Endometrium (tissue), 2 donors: ENCODE measurements around the gene TSEN34.
"Not testable (repeated sequence)": the region's sequence is repeated elsewhere in the genome, so short reads cannot be mapped to it uniquely, and the experiment has no call there.

ENCODE experiments used
- FAIRE-seq: peaks from 2 replicates; lab custom pipeline; 2012; peaks lifted over from hg19 to GRCh38; lab: Jason Lieb, UNC
- donor health status: control.
- donor health status: control.

The TSEN34 gene

GRCh38 chr19:54188215-54188871 is 2.8 kb upstream of the TSEN34 start:
- FAIRE-seq, result no peak

GRCh38 chr19:54189145-54189734 is 1.9 kb upstream of the TSEN34 start, which contains the start of gene MBOAT7:
Gene MBOAT7 (minus strand): TSS chr19:54189580. CDS start chr19:54188508, 1,072 bp downstream.
- FAIRE-seq, result no peak

DNA sequence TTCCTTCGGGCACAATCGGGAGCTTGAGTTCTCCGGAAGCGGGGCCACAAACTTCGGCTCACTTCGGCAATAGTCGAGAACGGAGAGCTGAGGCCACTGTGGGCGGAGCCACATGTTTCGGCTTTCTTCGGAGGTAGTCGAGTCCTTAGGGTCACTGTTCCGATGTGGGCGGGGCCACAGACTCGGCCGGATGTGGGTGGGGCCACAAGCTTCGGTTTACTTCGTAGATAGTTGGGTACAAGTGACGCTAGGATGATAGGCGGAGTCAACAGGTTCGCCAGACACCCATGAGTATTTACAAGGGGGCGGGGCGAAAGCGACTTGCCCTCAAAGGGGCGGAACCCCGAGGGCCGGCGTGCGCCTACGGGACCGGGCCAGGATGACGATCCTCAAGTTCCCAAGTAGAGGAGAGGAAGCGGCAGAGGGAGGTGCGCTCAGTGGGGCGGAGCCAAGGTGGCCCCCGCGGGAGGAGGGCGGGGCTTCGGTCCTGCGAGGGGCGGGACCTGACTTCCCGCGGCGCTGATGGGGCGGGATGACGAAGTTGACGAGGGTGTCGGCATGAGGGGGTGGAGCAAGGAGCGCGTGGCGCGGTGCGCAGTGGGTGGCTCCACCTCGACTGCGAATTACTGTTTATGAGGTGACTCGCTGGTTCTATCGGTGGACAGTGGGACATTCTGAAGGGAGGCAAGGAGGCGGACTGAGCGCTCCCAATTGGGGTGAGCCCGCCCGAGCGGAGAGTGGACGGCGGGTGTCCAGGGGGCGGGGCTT is 1.2 kb upstream of the TSEN34 start:
- peak; percentile 100 for FAIRE-seq

GRCh38 chr19:54190503-54191010 is 551 bp upstream of the TSEN34 start:
- peak; percentile 99 for FAIRE-seq

- no peak for FAIRE-seq
These were observed 824 bp downstream of the TSEN34 start for GRCh38 chr19:54191811-54192453.

DNA sequence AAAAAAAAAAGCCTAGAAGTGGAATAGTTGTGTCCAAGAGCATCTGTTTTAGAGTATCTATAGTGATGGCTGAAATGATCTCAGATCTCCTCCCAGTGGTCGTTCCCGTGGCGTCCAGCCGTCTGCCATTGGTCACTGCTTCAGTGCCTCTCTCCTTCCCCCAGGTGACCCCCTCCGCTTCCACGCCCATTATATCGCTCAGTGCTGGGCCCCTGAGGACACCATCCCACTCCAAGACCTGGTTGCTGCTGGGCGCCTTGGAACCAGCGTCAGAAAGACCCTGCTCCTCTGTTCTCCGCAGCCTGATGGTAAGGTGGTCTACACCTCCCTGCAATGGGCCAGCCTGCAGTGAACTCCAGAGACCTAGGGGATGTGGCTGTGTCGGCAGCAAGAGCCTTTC is 1.9 kb downstream of the TSEN34 start:
- FAIRE-seq, result no peak

DNA sequence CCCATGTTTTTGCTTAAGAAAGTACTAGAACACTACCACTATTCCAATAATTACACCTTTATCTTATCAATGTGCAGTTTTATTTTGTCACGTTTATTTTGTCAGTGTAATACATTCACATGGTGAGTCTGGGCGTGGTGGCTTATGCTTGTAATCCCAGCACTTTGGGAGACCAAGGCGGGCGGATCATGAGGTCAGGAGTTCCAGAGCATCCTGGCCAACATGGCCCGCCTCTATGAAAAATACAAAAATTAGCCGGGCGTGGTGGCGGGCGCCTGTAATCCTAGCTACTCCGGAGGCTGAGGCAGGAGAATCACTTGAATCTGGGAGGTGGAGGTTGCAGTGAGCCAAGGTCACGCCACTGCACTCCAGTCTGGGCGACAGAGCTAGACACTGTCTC is 3.4 kb downstream of the TSEN34 start:
- not testable (repeated sequence) for FAIRE-seq

GRCh38 chr19:54196536-54196935 is 5.4 kb downstream of the TSEN34 start:
- FAIRE-seq, result no peak

DNA sequence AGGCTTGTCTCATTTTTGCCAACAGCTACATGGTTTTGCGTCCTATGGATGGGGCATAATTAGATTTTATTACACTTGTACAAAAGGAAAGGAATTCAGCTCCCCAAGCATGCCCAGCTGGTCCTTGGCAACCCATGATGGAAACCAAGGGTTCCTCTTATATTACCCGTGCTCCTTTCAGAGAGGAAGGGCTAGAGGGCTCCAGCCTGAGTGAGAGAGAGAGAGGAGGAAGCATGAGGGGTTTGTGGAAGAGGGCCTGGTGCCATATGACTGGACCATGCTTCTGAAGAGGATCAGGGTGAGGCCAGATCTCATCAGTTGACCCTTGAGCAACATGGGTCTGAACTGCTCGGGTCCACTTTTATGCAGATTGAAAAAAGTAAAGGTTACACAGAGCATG is 6.0 kb downstream of the TSEN34 start:
- no peak for FAIRE-seq

DNA sequence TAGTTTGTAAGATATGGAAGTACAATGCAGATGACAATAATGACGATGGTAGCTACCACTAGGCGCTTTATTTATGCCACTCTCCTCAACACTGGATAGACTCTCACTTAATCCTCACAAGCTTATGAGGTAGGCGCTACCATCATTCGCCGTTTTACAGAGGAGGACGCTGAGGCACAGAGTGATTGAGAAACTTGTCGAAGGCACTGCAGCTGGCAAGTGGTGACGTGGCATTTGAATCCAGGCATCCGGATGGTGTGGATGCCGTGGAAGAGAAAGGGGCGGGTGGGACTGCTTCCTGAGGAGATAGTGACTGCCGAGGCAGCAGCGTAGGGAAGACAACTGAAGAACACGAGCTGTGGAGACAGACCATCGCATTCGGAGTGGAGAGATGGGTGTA is 8.3 kb downstream of the TSEN34 start:
- FAIRE-seq, result no peak

DNA sequence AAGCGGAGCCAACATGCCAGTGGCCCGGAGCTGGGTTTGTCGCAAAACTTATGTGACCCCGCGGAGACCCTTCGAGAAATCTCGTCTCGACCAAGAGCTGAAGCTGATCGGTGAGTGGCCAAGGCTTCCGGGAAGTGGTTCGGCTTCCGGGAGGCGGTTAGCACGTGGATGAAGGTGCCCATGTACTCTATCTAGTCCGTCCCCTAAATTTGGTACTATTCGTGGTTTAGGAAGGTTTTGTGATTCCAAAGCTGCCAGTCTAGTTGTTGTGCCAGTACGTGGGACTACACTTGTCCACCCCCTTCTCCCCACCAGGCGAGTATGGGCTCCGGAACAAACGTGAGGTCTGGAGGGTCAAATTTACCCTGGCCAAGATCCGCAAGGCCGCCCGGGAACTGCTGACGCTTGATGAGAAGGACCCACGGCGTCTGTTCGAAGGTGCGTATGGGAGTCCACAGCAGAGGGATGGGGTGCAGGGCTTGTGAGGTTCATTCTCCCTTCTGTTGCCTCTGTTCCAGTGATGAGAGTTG is 10.1 kb downstream of the TSEN34 start:
- no peak for FAIRE-seq

- no peak for FAIRE-seq
These were observed 10.9 kb downstream of the TSEN34 start for GRCh38 chr19:54201980-54202379.

GRCh38 chr19:54203151-54203611 is 12.1 kb downstream of the TSEN34 start:
- no peak for FAIRE-seq

DNA sequence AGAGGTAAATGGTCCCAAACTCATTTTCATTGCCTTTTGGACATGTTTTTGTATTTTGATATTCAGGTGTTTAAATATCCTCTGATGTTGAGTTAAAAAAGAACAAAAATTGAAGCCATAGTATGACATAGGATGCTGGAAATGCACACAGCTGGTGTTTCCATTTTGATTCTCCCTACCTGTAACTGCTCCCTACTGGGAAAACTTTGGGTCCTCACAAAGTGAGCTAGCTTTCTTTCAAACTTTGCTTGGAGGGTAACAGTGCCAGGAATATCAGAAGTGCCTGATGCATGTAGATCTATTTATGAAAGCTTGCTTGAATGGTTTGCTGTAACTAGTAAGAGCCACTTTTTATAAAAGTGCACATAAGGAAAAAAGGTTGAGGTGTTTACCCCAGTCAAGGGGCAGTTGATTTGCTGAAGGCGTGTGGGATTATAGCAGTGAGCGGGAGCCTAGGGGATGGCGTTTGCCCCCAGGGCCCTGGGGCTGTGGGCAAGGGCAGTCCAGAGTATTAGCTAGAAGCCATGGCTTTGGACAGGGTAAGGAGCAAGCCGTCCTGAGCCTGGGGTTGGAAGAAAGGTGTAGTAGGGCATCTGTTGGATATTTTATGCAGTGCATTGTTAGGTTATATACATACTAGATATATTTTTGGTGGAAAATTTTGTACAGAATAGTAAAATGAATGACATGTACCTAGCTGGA is 13.8 kb downstream of the TSEN34 start:
- FAIRE-seq, result no peak

GRCh38 chr19:54206030-54206830 is 15.1 kb downstream of the TSEN34 start:
- no peak for FAIRE-seq

DNA sequence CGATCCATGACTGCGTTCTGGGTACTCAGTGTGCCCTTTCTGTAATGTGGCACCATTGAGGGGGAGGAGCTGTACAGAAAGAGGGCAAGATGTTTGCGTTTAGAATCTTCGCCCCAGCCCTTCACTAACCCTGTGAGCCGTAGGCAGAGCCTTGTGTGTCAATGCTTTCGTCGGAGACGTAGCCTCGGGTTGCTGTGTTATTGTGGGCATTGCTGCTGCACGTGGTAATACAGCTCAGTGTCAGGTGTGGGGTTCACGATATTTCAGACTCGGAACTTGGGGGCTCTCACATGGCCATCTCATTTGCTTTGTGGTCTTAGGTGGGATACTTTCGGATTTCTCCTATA is 15.7 kb downstream of the TSEN34 start:
- no peak for FAIRE-seq

GRCh38 chr19:54207193-54207592 is 16.1 kb downstream of the TSEN34 start:
- FAIRE-seq, result not testable (repeated sequence)

DNA sequence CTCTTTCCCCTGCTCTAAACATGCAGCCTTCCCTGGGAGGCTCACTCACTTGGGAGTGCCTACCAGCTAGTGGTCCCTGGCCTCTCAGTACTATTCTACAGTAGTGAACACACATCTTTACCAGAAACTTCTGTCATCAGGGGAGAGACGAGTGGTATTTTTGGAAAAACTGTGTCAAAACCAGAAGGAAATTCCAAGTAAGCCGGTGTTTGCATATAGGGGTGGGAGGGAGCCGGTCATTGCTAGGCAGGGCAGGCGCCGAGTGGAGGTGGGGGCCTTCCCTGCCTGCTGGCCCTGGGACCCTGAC is 16.5 kb downstream of the TSEN34 start:
- FAIRE-seq, result no peak

DNA sequence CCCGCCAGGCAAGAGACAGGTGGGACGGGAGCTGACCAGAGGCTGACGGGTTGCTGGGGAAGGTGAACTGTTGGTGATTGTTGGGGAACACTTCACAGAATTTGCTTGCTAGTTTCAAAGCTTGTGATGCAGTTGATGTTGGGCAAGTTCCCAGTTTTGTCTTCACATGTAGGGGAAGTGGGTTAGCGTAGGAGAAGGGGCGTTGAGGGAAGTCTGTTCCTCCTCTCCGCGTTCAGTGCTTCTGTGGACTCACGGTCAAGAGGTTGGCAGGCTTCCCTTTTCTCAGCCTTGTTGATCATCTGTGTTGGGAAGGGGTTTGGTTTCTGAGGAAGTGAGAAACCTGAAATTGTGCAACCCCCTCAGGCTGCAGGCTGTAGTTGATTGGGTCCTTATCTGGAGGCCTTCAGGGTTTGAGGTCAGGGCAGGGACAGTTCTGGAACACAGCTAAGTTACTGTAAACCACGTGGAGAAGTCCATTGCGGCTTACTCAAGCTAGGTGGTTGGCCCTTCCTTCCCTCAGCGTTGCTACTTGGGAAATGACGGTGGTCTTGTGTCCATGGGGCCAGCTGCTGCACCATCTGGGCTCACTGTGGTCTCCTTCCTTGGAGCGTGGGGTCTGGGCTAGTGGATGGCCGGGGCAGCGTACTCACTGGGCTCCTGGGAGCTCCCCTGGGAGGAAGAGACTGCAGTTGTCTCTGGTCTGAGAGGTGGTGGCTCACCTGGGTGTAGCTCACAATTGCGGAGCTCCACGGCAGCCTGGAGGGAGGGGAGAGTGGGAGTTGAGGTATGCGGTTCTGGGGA is 17.1 kb downstream of the TSEN34 start:
- no peak for FAIRE-seq

DNA sequence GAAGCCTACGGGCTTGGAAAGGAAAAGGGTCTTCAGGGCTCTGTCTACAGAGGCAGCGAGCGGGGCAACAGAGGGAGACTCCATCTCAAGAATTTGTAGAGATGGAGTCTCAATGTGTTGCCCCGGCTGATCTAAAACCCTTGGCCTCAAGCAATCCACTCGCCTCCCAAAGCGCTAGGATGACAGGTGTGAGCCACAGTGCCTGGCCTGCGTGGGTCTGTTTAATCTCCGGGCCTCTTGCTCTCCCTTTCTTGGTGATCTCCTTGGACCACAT is 17.6 kb downstream of the TSEN34 start:
- FAIRE-seq, result no peak
